SK-N-DZ (cell line): ENCODE measurements around the gene ACBD6.
"Not testable (repeated sequence)": the region's sequence is repeated elsewhere in the genome, so short reads cannot be mapped to it uniquely, and the experiment has no call there.

Source experiments
- DNase-seq: peaks from one replicate; pipeline ENCODE4 v3.0.0-alpha.2; 2015; ENCODE audit warnings: low spot score

ACBD6 gene

DNA sequence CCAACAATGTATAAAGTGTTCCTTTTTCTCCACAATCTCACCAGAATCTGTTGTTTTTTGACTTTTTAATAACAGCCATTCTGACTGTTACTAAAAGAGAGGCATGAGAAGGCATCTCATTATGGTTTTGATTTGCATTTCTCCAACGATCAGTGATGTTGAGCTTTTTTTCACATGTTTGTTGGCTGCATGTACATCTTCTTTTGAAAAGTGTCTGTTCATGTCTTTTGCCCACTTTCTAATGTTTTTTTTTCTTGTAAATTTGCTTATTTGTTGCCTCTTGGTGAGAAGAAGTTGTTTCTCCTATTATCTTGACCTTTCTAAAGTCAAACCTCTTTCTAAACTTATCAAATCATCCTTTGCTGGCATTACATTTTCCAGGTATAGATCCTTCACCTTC lies 80.8 kb downstream of the ACBD6 start:
- no peak for DNase-seq

DNA sequence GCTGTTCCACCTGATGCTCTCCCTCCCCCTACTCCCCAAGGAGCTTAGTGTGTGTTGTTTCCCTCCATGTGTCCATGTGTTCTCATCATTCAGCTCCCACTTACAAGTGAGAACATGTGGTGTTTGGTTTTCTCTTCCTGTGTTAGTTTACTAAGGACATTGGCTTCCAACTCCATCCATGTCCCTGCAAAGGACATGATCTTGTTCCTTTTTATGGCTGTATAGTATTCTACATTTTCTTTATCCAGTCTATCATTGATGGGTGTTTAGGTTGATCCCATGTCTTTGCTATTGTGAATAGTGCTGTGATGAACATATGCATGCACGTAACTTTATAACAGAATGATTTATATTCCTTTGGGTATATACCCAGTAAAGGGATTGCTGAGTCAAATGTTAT lies 81.2 kb downstream of the ACBD6 start:
- not testable (repeated sequence) for DNase-seq

DNA sequence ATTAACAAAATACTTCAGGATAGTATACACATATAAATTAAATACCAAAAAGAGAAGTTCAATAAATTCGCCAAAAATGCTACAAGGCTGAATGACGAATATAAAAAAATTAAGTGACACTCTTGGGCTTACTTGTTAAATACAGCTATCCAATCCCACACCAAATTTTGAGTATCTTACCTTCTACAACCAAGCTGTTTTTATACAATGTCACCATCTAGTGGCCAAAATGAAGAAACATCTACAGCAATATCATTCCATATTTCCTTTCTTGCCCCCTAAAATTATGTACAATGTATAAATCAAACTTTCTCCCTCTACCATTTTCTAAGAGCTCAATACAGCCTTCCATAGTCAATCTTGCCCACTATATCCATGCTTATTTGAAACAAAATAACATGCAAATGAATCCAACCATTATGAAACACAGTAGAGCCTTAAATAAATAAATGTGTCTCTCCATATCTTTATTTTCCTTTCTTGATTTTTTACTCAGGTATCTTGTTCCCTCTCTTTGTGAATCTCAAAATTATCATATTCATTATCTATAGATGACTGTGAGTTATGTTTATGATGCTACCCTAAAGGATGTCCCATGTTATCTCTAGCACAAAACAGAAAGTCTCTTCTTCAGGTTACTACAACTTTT lies 86.3 kb downstream of the ACBD6 start:
- peak; percentile 45 for DNase-seq

DNA sequence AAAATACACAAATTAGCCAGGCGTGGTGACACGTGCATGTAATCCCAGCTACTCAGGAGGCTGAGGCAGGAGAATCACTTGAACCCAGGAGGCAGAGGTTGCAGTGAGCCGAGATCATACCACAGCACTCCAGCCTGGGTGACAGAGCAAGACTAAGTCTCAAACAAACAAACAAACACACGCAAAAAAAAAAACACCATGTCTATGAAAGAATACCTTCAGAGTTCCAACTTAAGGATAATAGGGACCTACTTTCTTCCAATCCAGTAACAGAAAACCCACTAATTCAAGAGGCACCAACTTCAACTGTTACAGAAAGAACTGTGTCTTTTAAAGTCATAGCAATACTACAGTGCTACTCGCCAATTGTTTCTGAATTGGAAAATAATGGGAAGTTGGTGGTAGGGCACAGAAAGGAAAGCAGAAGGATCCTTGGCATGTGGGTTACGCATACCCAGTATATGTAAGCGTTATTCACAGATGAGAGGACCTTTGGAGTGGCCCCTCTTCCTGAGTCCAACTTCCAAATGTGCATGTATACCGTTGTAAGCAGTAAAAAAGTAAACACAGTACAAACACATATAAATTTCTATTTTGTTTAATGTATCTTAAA lies 87.0 kb downstream of the ACBD6 start:
- no peak for DNase-seq

DNA sequence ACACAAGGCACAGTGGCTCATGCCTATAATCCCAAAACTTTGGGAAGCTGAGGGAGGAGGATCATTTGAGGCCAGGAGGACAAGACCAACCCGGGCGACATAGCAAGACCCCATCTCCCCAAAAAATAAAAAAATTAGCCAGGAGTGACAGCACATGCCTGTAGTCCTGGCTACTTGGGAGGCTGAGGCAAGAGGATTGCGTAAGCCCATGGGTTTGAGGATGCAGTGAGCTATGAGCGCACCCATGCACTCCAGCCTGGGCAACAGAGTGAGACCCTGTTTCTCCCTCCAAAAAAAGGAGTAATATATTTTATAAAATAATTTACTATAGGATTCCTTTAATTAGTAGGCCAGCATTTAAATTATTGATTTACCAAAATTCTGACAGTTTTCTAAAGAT lies 89.8 kb downstream of the ACBD6 start:
- DNase-seq, result no peak

DNA sequence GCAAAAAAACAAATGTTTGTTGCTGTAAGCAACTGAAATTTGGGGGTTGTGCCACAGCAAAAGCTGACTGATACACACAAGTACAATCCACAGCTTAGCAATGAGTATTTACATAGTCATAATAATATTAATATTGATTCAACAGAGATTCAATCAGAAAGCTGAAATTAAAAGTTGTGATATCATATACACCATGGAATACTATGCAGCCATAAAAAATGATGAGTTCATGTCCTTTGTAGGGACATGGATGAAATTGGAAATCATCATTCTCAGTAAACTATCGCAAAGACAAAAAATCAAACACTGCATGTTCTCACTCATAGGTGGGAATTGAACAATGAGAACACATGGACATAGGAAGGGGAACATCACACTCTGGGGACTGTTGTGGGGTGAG lies 94.2 kb downstream of the ACBD6 start:
- not testable (repeated sequence) for DNase-seq

DNA sequence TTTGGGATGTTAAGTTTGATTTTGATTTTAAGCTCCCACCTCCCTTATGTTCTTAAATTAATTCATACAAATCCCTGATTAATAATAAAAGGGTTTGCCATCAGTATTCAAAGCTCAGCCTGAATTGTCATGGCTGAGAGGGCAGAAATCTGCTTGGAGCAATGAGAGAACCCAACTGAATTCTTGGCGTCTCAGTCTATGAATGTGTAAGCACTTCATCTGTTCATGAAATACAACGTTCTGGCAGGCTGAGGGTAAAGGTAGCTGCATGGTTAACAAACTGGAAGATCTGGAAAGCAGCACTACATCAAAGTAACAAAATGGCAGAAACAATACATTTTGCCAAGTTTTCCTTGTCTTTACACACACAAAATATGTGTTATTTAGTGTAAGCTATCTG lies 95.3 kb downstream of the ACBD6 start:
- DNase-seq, result no peak

DNA sequence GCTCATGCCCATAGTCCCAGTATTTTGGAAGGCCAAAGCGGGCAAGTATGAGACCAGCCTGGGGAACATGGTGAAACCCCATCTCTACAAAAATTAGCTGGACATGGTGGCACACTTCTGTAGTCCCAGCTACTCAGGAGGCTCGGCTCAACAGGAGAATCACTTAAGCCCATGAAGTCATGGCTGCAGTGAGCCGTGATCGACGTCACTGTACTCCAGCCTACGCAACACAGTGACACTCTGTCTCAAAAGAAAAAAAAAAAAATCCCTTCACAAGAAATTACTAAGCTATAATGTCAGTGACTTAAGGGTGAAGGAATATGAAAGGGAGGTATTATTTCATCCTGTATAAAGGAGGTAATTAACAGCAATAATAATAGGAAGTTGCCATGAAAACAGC lies 99.8 kb downstream of the ACBD6 start:
- DNase-seq, result no peak

DNA sequence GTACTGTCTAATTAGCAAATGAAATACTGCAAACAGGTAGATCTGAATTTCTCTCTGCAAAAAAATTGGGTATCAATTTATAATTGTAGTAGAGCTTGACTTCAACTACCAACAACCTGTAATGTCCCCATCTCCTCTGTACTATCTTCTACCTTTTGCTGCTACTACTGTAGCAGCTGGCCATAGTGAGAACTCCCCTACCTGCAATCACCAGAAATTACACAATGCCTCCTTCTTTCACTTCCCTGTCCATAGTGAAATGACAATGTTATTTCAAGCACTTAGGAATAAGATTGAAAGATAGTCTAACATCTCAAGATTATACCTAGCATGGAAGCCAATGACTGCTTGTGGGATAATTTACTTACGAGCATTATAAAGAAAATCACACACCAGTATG lies 100.4 kb downstream of the ACBD6 start:
- DNase-seq, result no peak

DNA sequence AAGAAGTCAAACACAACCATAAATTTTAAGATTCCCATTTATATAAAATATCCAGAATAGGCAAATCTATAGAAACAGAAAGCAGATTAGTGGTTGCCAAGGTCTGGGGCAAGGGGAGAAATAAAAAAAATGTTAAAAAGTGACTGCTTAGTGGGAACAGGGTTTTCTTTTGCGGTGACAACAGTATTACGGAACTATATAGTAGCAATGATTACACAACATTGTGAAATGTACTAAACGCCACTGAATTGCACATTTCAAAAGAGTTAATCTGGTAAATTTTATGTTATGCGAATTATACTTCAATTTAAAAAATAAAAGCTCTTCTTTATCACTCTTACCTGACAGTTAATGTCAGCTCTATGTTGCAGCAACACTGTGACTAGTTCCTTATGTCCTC lies 105.2 kb downstream of the ACBD6 start:
- no peak for DNase-seq

DNA sequence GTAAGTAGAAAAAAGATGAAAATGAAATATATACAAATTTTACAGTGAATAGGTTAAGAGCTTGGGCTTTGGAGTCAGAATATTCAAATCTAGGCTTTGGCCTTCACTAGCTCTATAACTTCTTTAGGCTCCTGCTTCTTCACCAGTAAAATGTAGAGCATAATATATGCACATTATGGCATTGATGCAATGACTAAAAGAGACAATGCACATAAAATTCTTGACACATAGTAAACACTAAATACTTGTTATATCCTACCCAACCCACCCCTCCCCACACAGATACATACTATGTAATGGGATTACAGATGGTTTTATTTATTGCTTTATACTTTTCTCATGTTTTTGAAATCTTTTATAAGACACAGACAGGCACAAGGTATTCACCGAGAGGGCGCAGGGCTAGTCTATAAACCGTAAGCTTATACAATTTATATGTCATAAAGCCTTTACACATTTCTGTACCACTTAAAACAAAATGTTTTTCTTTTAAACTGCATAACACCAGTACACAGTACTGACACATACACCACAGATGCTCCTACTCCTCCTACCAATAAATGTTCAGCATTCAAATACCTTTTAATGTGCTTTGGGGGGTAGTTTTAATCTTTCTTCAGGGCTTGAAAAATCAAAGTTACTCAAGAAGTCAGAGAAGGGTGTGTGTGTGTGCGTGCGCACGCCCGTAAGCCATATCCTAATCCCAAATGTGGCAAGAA lies 109.8 kb downstream of the ACBD6 start:
- no peak for DNase-seq

DNA sequence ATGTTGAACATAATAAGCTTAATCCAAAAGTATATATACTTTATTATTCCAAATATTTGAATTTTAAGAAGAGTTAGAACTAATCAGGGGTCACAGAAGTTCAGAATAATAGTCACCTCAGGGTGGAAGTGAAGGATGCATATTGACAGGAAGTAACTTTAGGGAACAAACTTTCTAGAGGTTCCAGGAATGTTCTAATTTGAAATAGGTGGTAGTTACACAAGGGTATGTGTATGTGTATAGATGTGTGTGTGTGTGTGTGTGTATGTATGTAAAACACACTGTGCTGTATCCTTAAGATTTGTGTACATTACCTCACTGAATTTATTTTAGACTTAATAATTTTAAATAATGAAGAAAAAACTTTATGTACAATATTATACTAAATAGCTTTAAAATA lies 110.4 kb downstream of the ACBD6 start:
- DNase-seq, result no peak

DNA sequence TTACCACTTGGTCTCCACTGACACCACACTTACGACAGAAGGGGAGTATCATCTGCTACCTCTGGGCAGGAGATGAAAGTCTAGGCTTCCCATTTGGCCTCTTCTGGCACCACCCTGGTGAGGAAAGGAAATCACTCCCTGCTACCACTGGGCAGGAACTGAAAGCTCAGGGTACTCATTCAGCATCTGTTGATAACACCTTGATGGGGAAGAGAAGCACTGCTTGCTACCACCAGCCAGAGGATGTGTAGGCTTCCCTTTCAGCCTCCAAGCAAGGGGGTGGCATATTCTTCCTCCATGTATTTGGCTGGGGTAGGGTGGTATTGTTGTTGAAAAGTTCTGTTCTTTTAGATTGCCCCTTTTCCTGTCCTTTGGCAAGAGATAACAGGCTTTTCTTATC lies 115.0 kb downstream of the ACBD6 start:
- no peak for DNase-seq

DNA sequence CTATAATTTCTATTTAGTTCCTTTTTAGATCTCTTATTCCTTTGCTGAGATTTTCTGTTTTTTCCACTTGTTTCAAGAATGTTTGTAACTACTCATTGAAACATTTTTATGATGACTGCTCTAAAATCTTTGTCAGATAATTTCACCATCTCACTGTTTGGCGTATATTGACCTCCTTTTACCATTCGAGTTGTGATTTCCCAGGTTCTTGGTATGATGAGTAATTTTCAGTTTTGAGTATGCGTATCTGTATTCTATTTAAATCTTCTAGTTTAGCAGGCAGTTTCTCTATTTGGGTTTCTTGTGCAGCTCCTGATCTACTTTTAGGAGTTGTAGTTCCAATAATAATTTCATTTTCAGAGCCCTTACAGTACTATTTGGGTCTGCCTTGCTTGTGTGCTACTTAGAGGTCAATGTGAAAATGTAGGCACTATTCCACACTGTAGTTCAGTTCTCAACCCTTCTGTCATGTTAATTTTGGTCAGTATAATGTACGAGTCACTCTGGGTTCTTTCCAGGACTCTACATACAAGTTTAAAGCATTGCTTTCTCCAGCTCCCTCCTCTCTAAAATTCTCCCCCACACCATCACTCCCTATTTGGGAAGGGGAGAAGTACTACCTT lies 115.5 kb downstream of the ACBD6 start:
- no peak for DNase-seq

DNA sequence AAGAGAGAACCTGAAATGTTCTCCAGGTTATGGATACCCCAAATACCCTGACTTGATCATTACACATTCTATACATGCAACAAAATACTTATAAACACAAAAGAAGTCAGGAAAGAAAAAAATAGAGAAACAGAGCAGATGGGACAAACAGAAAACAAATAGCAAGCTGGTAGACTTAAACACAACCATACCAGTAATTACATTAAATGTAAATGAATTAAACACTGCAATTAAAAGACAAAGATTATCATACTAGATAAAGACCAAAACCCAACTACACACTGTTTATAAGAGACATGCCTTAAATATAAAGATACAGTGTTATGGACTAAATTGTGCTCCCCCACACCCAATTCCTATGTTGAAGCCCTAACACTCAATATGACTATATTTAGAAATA lies 117.2 kb downstream of the ACBD6 start:
- no peak for DNase-seq

DNA sequence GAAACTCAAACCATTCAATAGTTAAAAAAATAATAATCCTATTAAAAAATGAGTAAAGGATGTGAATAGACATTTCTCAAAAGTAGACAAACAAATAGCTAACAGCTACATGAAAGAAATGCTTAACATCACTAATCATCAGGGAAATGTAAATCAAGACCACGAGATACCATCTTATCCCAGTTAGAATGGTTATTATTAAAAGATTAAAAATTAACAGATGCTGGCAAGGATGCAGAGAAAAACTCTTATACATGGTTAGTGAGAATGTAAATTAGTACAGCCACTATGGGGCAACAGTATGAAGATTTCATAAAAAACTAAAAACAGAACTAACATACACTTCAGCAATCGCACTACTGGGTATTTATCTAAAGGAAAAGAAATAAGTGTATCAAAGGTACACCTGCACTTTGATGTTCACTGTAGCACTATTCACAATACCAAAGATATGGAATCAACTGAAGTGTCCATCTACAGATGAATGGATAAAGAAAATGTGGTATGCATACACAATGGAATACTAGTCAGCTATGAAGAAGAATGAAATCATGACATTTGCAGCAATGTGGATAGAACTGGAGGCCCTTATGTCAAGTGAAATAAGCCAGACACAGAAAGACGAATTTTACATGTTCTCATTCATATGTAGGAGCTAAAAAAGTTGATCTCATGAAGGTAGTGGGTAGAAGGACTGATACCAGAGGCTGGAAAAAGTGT lies 117.9 kb downstream of the ACBD6 start:
- DNase-seq, result no peak

DNA sequence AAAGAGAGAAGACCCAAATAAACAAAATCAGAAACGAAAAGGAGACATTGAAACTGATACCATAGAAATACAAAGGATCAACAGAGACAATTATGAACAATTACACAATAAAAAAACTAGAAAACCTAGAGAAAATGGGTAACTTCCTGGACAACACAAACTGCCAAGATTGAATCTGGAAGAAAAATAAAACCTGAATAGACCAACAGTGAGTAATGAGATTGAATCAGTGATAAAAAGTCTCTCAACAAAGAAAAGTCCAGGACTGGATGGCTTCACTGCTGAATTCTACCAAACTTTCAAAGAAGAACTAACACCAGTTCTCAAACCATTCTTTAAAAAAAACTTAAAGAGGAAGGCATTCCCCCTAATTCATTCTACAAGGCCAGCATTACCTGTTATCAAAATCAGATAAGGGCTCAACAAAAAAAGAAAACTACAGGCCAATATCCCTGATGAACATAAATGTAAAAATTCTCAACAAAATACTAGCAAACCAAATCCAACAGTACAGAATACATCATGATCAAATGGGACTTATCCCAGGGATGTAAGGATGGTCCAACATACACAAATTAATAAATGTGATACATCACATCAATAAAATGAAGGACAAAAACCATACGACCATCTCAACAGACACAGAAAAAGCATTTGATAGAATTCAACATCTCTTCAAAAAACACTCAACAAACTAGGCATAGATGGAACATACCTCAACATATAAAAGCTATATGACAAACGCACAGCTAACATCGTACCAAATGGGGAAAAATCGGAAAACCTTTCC lies 119.9 kb downstream of the ACBD6 start:
- DNase-seq, result no peak

DNA sequence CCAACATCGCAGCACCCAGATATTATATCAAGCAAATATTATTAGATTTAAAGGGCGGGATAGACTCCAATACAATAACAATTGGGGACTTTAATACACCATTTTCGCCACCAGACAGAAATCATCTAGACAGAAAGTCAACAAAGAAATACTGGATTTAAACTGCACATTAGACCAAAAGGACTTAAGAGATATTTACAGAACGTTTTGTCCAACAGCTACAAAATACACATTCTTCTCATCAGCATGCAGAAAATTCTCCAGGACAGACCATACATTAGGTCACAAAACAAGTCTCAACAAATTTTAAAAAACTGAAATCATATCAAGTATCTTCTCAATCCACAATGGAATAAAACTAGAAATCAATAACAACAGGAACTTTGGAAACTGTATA lies 121.2 kb downstream of the ACBD6 start:
- DNase-seq, result no peak

DNA sequence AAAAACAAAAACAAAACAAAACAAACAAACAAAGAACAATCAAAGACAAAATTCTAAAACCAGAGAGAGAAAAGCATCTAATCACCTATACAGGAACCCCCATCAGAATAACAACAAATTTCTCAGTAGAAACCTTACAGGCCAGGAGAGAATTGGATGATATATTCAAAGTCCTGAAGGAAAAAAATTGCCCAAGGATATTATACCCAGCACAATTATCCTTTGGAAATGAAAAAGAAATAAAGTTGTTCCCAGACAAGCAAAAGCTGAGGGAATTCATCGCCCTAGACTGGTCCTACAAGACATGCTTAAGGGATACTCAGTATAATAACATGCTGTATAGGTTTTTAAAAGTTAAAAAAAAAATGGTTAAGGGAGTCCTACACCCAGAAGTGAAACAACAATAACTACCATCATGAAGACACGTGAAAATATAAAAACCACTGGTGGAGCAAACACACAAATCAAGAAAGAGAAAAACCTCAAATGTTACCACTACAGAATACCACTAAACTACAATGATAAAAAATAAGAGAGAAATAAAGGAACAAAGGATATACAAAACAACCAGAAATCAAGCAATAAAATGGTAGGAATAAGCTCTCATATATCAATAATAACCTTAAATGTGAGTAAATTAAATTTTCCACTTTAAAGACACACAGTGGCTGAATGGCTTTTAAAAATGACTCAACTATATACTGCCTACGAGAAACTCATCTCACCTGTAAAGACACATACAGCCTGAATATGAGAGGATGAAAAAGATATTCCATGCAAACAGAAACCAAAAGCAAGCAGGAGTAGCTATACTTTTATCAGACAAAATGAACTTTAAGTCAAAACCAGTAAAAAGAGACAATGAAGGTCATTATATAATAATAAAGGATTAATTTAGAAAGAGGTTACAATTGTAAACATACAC lies 121.9 kb downstream of the ACBD6 start:
- no peak for DNase-seq

DNA sequence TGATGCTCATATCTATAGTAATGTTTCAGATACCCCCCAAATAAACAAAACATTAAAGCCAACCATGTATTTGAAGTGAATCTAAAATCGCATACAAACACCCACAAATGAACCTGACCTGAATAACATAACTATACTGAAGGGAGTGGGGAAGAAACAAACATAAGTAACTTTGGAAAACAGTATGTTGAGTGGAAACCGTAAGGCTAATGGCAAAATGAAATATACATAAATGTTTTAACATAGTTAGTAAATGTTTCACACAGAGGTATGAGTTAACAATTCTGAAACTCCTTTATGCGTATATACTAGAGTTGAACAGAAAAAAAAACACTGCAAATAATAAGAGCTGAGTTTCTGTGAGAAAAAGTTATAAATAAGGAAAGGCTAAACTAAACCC lies 125.6 kb downstream of the ACBD6 start:
- DNase-seq, result no peak
